ENCODE data around the gene COX18.

The COX18 gene

DNA sequence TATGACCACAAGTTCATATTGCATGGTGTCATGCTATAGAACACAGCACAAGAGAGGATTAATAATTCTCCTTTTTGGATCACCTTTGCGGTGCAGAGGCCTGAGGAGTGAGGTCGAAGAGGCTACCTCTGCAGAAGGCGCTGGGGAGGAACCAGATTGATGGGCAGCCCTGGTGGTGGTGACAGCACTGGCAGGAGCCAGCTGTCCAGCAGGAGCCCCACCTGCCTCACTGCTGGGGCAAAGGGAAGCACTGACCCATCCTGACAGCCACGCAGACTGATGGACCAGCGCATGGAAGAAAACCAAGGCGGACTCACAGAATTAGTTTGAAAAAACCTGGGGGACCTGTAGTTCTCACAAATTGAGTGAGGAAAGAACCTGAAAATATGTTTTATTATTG lies 50.9 kb downstream of the COX18 start:
- ChIA-PET POLR2A (ENCODE audit: low non-redundant PET) (no interaction called here), CTCF (no interaction called here)
- DNase-seq (ENCODE audit: low spot score), result no peak
- no peak overlapping the region for H3K27ac ChIP-seq
- TF ChIP-seq, protein P1, sequence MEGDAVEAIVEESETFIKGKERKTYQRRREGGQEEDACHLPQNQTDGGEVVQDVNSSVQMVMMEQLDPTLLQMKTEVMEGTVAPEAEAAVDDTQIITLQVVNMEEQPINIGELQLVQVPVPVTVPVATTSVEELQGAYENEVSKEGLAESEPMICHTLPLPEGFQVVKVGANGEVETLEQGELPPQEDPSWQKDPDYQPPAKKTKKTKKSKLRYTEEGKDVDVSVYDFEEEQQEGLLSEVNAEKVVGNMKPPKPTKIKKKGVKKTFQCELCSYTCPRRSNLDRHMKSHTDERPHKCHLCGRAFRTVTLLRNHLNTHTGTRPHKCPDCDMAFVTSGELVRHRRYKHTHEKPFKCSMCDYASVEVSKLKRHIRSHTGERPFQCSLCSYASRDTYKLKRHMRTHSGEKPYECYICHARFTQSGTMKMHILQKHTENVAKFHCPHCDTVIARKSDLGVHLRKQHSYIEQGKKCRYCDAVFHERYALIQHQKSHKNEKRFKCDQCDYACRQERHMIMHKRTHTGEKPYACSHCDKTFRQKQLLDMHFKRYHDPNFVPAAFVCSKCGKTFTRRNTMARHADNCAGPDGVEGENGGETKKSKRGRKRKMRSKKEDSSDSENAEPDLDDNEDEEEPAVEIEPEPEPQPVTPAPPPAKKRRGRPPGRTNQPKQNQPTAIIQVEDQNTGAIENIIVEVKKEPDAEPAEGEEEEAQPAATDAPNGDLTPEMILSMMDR (conservative IDR thresholded peaks at IDR 0.05; ENCODE audit: low read depth), result no peak

DNA sequence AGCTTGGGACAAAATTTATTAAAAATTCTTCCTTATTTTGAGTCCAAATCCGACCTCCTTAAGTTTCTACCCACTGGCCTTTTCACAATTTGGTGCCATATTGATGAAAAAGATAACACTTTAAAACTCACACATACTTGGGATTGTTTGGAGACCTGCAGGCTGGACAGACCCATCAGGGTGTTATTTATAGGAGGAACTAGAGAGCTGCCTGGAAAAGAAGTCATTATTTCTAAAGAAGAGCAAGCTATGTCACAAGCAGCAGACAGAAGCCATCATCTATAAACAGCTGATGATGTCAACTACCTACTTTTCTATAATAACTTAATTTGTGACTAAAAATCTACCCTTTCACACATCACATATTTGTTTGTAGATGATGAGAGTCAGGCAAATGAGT lies 56.2 kb downstream of the COX18 start:
- no peak overlapping the region for H3K27ac ChIP-seq
- ChIA-PET POLR2A (ENCODE audit: low non-redundant PET) (no interaction called here), CTCF (no interaction called here)
- no peak for DNase-seq (ENCODE audit: low spot score)
- TF ChIP-seq, protein P1 (conservative IDR thresholded peaks at IDR 0.05; ENCODE audit: low read depth), result no peak

DNA sequence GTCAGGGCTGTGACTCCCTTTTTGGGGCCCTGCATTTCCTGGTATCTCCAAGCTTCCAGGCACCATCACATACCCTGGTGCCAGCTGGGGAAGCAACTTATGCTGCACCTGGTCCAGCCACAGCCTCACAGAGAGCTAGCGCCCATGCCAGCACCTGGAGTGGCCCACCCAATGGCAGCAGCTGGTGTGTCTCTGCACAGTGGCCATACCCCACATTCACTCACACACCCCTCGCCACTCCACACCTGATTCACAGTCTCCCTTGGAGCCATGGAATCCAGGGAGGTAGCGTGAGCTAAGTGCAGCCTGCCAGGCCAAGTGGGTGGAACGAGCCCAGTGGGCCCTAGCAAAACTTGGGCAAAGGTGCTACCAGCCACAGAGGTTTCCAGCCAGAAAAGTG lies 56.8 kb downstream of the COX18 start:
- DNase-seq (ENCODE audit: low spot score), result no peak
- H3K27ac ChIP-seq, result no peak overlapping the region
- POLR2A ChIA-PET (ENCODE audit: low non-redundant PET), result no interaction called here
- TF ChIP-seq, protein P1 (conservative IDR thresholded peaks at IDR 0.05; ENCODE audit: low read depth), result no peak
- CTCF ChIA-PET, result no interaction called here

DNA sequence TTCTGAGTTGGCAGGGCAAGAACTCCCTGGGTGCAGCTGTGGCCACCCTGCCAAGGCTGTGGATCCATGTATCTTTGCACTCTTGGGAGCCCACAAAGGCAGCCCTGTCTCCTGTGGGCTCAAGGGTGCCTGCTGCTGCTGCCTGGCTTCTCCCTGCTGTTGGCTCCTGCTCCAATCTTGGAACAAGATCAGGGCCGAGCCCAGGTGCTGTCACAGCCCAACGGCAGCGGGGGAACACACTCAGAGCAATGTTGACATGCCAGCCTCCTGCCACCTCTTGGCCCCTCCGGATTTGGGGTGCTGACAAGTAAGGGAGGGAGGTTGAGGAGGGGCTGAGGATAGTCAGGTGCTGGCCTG lies 57.9 kb downstream of the COX18 start:
- ChIA-PET CTCF (interaction anchor here (0.6 kb wide), 2 partner anchors 56 to 125 kb away, joined by 3 read pairs; no protein-coding TSS in a partner anchor), POLR2A (ENCODE audit: low non-redundant PET) (no interaction called here)
- H3K27ac ChIP-seq, result no peak overlapping the region
- TF ChIP-seq, protein P1 (conservative IDR thresholded peaks at IDR 0.05; ENCODE audit: low read depth), result no peak
- no peak for DNase-seq (ENCODE audit: low spot score)

DNA sequence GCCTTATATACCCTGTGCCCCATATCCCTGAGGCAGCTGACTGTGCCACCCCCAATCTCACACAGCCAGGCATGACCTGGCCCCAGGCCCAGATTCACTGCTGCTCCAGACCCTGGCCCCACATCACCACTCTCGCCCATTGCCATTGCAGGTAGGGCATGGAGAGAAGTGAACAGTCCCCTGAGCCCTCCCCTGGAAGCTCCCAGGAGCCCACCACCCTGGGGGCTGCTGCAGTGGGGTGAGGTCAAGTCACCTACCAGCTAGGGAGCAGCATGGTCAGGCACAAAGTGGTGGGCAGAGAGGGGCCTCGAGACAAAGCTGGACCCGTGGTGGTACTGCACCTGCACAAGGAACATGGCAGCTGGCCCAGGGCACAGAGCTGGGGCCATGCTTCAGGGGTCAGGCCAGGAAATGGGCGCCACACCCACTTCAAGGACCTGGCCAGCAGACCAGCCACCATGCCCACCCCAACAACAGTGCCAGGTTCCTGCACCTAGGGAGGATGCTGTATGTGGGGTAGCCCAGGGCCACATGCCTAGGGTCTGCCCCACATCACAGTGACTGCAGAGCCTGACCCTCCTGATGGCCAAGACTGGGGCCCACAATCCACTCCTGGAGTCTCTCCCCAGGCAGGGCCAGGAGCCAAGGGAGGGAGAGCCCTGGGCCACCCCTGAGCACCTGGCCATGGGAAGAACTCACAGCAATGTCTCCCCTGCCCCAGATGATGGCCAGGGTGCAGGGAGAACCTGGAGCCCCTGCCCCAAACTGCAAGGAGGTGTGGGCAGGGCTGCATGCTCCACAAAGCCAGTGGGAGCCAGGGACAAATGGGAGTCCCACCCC lies 58.5 kb downstream of the COX18 start:
- CTCF ChIA-PET, result interaction anchor here (0.6 kb wide), 1 partner anchor 684 kb away, joined by 3 read pairs; no protein-coding TSS in a partner anchor
- no peak for DNase-seq (ENCODE audit: low spot score)
- TF ChIP-seq, protein P1 (conservative IDR thresholded peaks at IDR 0.05; ENCODE audit: low read depth), result no peak
- POLR2A ChIA-PET (ENCODE audit: low non-redundant PET), result no interaction called here
- no peak overlapping the region for H3K27ac ChIP-seq

DNA sequence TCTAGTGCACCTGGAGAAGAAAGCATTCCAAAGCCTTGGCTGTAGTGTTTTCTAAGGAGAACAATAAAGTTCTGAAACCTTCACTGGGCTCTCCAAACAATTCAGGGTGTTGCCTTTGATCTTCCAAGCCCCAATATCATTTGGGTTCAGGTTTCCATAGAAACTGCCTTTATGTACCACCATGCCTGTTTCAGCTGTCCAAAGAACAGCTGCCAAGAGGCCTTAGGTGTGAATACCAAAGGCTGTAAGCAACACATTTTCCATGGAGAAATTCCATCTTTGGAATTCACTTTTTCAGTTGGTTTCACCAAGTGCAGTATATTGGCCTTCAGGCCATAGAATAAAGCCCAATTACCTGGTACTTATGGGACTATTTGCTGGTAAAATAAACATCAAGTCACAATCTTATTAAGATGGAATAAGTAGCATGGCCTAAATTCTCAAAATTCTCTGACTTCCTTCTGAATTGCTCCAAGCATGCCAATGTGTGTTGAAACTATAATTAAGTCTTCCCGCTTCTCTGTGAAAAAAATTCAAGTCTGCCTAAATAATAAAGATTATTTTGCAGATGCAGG lies 61.9 kb downstream of the COX18 start:
- DNase-seq (ENCODE audit: low spot score), result no peak
- TF ChIP-seq, protein P1 (conservative IDR thresholded peaks at IDR 0.05; ENCODE audit: low read depth), result no peak
- ChIA-PET CTCF (no interaction called here), POLR2A (ENCODE audit: low non-redundant PET) (no interaction called here)
- H3K27ac ChIP-seq, result no peak overlapping the region
